Activated naive CD4-positive, alpha-beta T cell treated with anti-CD3 and anti-CD28 coated beads, Interleukin-2, amount 50 U/mL, for 72 hours (primary cell): Measurements from ENCODE around the gene TMPRSS9. TPM values are rescaled to one million over a fixed set of nuclear protein-coding genes. Genes with fewer than 3 reads are reported as not detected.
"Not testable (repeated sequence)": the region's sequence is repeated elsewhere in the genome, so short reads cannot be mapped to it uniquely, and the experiment has no call there.

Experiments
- ATAC-seq, 2 donors: fragments of 150-1000 bp; cut with Tn5 transposase; 2 replicates each; pipeline ENCODE4 v1.10.0; 2021; ENCODE audit warnings: mild to moderate bottlenecking in 2 of 2, moderate library complexity in 2 of 2
- DNase-seq, 2 donors: peaks; one replicate each; pipeline ENCODE4 v3.0.0; 2021 to 2022; ENCODE audit warnings: low spot score in 2 of 2
- H3K27ac Mint-ChIP-seq, 2 donors: one replicate each; pipeline ENCODE4 v1.8.0; 2022; ENCODE audit warnings: mild to moderate bottlenecking in 2 of 2, mixed read lengths in 2 of 2
- H3K36me3 Mint-ChIP-seq, 2 donors: one replicate each; pipeline ENCODE4 v1.8.0; 2022; ENCODE audit warnings: mixed read lengths in 2 of 2
- H3K9me3 Mint-ChIP-seq, 2 donors: one replicate each; pipeline ENCODE4 v1.8.0; 2022; ENCODE audit warnings: mixed read lengths in 2 of 2
- total RNA-seq, 2 donors: library from RNA; stranded (reverse); gene quantifications; one replicate each; pipeline ENCODE4 v1.2.3, GENCODE V29; 2022

Gene TMPRSS9
- total RNA-seq, 2 donors from 2014 or later, result not detected

GRCh38 chr19:2462635-2463421 is 102.8 kb downstream of the TMPRSS9 start:
- Mint-ChIP-seq H3K27ac (no peak overlapping the region), H3K36me3 (peaks cover 0 to 15% of the 10 kb centered on the region in 2 donors), H3K9me3 (no peaks in the 10 kb centered on the region)
- ATAC-seq (no peak), DNase-seq (no peak)

- H3K27ac Mint-ChIP-seq, DNase-seq, H3K9me3 Mint-ChIP-seq, ATAC-seq: not testable (repeated sequence)
- peaks cover 0 to 15% of the 10 kb centered on the region in 2 donors for H3K36me3 Mint-ChIP-seq
Measured at GRCh38 chr19:2463694-2464093, 103.6 kb downstream of the TMPRSS9 start.

GRCh38 chr19:2464389-2464788 is 104.3 kb downstream of the TMPRSS9 start:
- ATAC-seq, result no peak
- Mint-ChIP-seq H3K36me3 (peaks cover 0 to 15% of the 10 kb centered on the region in 2 donors), H3K27ac (no peak overlapping the region), H3K9me3 (no peaks in the 10 kb centered on the region)
- DNase-seq, result no peak

- Mint-ChIP-seq H3K9me3 (no peaks in the 10 kb centered on the region), H3K27ac (no peak overlapping the region), H3K36me3 (no peaks in the 10 kb centered on the region)
- ATAC-seq (no peak), DNase-seq (no peak)
Measured at GRCh38 chr19:2468596-2468995, 108.5 kb downstream of the TMPRSS9 start.

- Mint-ChIP-seq H3K27ac (peak overlapping the region; percentile 23 to 58), H3K36me3 (no peaks in the 10 kb centered on the region), H3K9me3 (no peaks in the 10 kb centered on the region)
- ATAC-seq (peak; percentile 72 to 86), DNase-seq (peak in 1 of 2 donors; percentile 44)
Measured at GRCh38 chr19:2469102-2469914, 109.2 kb downstream of the TMPRSS9 start.

DNA sequence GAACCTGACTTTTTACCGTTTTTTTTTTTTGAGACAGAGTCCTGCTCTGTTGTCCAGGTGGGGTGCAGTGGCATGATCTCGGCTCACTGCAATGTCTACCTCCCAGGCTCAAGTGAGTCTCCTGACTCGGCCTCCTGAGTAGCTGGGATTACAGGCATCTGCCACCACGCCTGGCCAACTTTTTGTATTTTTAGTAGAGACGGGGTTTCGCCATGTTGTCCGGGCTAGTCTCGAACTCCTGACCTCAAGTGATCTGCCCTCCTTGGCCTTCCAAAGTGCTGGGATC is 109.8 kb downstream of the TMPRSS9 start:
- not testable (repeated sequence) for ATAC-seq, DNase-seq, H3K36me3 Mint-ChIP-seq, H3K9me3 Mint-ChIP-seq
- peak overlapping the region; percentile 23 to 58 for H3K27ac Mint-ChIP-seq

- ATAC-seq (peak; percentile 41 to 44), DNase-seq (peak; percentile 95)
- H3K27ac Mint-ChIP-seq, result peak overlapping the region in 1 of 2 donors; percentile 98
- peaks cover 29% of the 10 kb centered on the region in 2 donors for H3K36me3 Mint-ChIP-seq
- H3K9me3 Mint-ChIP-seq, result no peaks in the 10 kb centered on the region
Measured at GRCh38 chr19:2474232-2475017, 114.4 kb downstream of the TMPRSS9 start.

GRCh38 chr19:2475018-2475701 is 115.1 kb downstream of the TMPRSS9 start:
- Mint-ChIP-seq H3K36me3 (peaks cover 29% of the 10 kb centered on the region in 2 donors), H3K9me3 (no peaks in the 10 kb centered on the region), H3K27ac (peak overlapping the region; percentile 97 to 98)
- DNase-seq (peak; percentile 75 to 79), ATAC-seq (peak; percentile 16 to 34)

Other genes with a start within 250 kb of the TMPRSS9 start
- gene AP3D1, start 208.7 kb upstream of the TMPRSS9 start, total RNA-seq, result 10 to 100 TPM; 83.5 to 91.7 TPM
- 100 to 1,000 TPM in 1 of 2 donors, 10 to 100 TPM in 1; 64.2 to 154 TPM for gene DOT1L, start 196.3 kb upstream of the TMPRSS9 start, total RNA-seq
- 10 to 100 TPM; 41.9 to 69.9 TPM for gene PLEKHJ1, start 123.9 kb upstream of the TMPRSS9 start, total RNA-seq
- 100 to 1,000 TPM; 145 to 154 TPM for gene SF3A2, start 123.4 kb upstream of the TMPRSS9 start, total RNA-seq
- 1 to 10 TPM; 1.9 to 2.9 TPM for gene AMH, start 110.9 kb upstream of the TMPRSS9 start, total RNA-seq
- under 1 TPM; 0.39 to 0.56 TPM for gene JSRP1, start 103.8 kb upstream of the TMPRSS9 start, total RNA-seq
- gene PEAK3, start 78.1 kb upstream of the TMPRSS9 start, total RNA-seq, result not detected
- under 1 TPM in 1 of 2 donors, not detected in 1; 0.25 TPM for gene LINGO3, start 52.1 kb upstream of the TMPRSS9 start, total RNA-seq
- 100 to 1,000 TPM; 115 to 140 TPM for gene LSM7, start 31.7 kb upstream of the TMPRSS9 start, total RNA-seq
- 10 to 100 TPM; 38.5 to 61.6 TPM for gene SPPL2B, start 31.6 kb upstream of the TMPRSS9 start, total RNA-seq
- 100 to 1,000 TPM in 1 of 2 donors, 10 to 100 TPM in 1; 46.5 to 103 TPM for gene TIMM13, start 67.3 kb downstream of the TMPRSS9 start, total RNA-seq
- gene LMNB2, start 96.7 kb downstream of the TMPRSS9 start, total RNA-seq, result 10 to 100 TPM; 46.7 to 94.0 TPM
- gene GADD45B, start 115.9 kb downstream of the TMPRSS9 start, total RNA-seq, result 10 to 100 TPM; 60.9 to 94.1 TPM